ENCODE measurements around the gene TBX20. TPM values are rescaled to one million over a fixed set of nuclear protein-coding genes. Genes with fewer than 3 reads are reported as not detected.

TBX20 gene, protein sequence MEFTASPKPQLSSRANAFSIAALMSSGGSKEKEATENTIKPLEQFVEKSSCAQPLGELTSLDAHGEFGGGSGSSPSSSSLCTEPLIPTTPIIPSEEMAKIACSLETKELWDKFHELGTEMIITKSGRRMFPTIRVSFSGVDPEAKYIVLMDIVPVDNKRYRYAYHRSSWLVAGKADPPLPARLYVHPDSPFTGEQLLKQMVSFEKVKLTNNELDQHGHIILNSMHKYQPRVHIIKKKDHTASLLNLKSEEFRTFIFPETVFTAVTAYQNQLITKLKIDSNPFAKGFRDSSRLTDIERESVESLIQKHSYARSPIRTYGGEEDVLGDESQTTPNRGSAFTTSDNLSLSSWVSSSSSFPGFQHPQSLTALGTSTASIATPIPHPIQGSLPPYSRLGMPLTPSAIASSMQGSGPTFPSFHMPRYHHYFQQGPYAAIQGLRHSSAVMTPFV
- 2.1 and 2.5 TPM in 2 replicates for total RNA-seq (2022)
- Bru-seq, nascent RNA = percentile 51 among the genes with signal in this experiment
- percentile 45 among the genes with signal in this experiment for BruChase-seq, experiment 1, labeled RNA remaining after a 2-hour chase
- percentile 37 among the genes with signal in this experiment for BruChase-seq, experiment 2, labeled RNA remaining after a 6-hour chase
- long read RNA-seq = 0 reads

GRCh38 chr7:35253710-35254495 is at the start of gene TBX20:
TBX20 (minus strand) TSS chr7:35254100; CDS start chr7:35253620, 480 bp downstream.
- H3K27me3 ChIP-seq (replicated peaks; ENCODE audit: control insufficient read depth, insufficient read depth, low read length) = 0 out of 2 replicates have a peak, but pooled peaks cover 1% of the 10 kb centered on the region
- H3K9me3 Mint-ChIP-seq (ENCODE audit: unreplicated experiment) = no peaks in the 10 kb centered on the region
- no peaks in the 10 kb centered on the region for H3K9me3 ChIP-seq
- H3K4me3 ChIP-seq (ENCODE audit: low read depth, low read length) = peak within 1 kb of the TSS; percentile 63
- no peaks in the 10 kb centered on the region for H3K4me1 ChIP-seq
- H3K27ac Mint-ChIP-seq (ENCODE audit: unreplicated experiment) = peak within 1 kb of the TSS; percentile 68
- intact Hi-C loops (cut with micrococcal nuclease; ENCODE audit: unreplicated experiment) = no loop called here
- ChIA-PET CTCF (no interaction called here), POLR2A (no interaction called here)
- H3K27me3 Mint-ChIP-seq (ENCODE audit: insufficient read depth, unreplicated experiment) = peaks cover 9% of the 10 kb centered on the region
- DNase-seq = peak; percentile 49 to 73
- no peaks in the 10 kb centered on the region for H3K36me3 Mint-ChIP-seq (ENCODE audit: insufficient read depth, unreplicated experiment)
- TF ChIP-seq, protein P1, sequence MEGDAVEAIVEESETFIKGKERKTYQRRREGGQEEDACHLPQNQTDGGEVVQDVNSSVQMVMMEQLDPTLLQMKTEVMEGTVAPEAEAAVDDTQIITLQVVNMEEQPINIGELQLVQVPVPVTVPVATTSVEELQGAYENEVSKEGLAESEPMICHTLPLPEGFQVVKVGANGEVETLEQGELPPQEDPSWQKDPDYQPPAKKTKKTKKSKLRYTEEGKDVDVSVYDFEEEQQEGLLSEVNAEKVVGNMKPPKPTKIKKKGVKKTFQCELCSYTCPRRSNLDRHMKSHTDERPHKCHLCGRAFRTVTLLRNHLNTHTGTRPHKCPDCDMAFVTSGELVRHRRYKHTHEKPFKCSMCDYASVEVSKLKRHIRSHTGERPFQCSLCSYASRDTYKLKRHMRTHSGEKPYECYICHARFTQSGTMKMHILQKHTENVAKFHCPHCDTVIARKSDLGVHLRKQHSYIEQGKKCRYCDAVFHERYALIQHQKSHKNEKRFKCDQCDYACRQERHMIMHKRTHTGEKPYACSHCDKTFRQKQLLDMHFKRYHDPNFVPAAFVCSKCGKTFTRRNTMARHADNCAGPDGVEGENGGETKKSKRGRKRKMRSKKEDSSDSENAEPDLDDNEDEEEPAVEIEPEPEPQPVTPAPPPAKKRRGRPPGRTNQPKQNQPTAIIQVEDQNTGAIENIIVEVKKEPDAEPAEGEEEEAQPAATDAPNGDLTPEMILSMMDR (IDR thresholded peaks at IDR 0.05; ENCODE audit: insufficient read depth in 1 of 2, low read depth in 1 of 2, low read length in 1 of 2, severe bottlenecking in 1 of 2, unreplicated experiment in 1 of 2) = no peak
- no TSS peak for BruUV-seq (replicated peaks)
- H3K4me1 Mint-ChIP-seq (ENCODE audit: low read depth, unreplicated experiment) = no peaks in the 10 kb centered on the region
- no peaks in the 10 kb centered on the region for H3K36me3 ChIP-seq (ENCODE audit: control insufficient read depth, insufficient read depth, low read length)
- peak within 1 kb of the TSS; percentile 72 for H3K4me3 Mint-ChIP-seq (ENCODE audit: unreplicated experiment)

DNA sequence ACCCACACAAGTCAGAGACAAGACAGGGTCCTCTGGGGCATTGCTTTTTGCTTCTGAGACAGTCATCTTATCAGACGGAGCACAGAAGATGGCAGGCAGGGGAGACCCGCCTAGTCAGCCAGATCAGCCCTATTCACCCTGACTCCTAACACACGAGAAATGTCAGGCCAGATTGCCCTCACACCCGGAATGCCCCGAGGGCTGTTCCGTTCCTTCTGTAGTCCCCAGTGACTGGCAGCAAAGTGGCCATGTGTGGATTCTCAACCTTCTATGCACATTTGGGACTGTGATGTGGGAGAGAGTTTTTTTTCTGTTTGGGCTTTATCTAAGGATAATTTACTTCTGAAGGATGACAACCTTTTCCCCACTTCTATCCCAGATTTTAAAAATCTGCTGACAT is 35.5 kb upstream of the TBX20 start:
- Mint-ChIP-seq H3K36me3 (ENCODE audit: insufficient read depth, unreplicated experiment) (no peaks in the 10 kb centered on the region), H3K27me3 (ENCODE audit: insufficient read depth, unreplicated experiment) (peaks cover 11% of the 10 kb centered on the region), H3K4me1 (ENCODE audit: low read depth, unreplicated experiment) (no peaks in the 10 kb centered on the region), H3K27ac (ENCODE audit: unreplicated experiment) (no peak overlapping the region), H3K4me3 (ENCODE audit: unreplicated experiment) (no peak overlapping the region), H3K9me3 (ENCODE audit: unreplicated experiment) (no peaks in the 10 kb centered on the region)
- no peak overlapping the region for H3K4me3 ChIP-seq (ENCODE audit: low read depth, low read length)
- ChIA-PET CTCF (no interaction called here), POLR2A (no interaction called here)
- H3K9me3 ChIP-seq = no peaks in the 10 kb centered on the region
- TF ChIP-seq, protein P1 (IDR thresholded peaks at IDR 0.05; ENCODE audit: insufficient read depth in 1 of 2, low read depth in 1 of 2, low read length in 1 of 2, severe bottlenecking in 1 of 2, unreplicated experiment in 1 of 2) = no peak
- no peaks in the 10 kb centered on the region for H3K27me3 ChIP-seq (replicated peaks; ENCODE audit: control insufficient read depth, insufficient read depth, low read length)
- no peak for DNase-seq
- no peaks in the 10 kb centered on the region for H3K4me1 ChIP-seq
- no peaks in the 10 kb centered on the region for H3K36me3 ChIP-seq (ENCODE audit: control insufficient read depth, insufficient read depth, low read length)
- intact Hi-C loops (cut with micrococcal nuclease; ENCODE audit: unreplicated experiment) = no loop called here
- BruUV-seq (replicated peaks) = no TSS peak

- Histone ChIP-seq H3K4me1 (no peaks in the 10 kb centered on the region), H3K27me3 (replicated peaks; ENCODE audit: control insufficient read depth, insufficient read depth, low read length) (no peaks in the 10 kb centered on the region), H3K9me3 (no peaks in the 10 kb centered on the region), H3K4me3 (ENCODE audit: low read depth, low read length) (no peak overlapping the region), H3K36me3 (ENCODE audit: control insufficient read depth, insufficient read depth, low read length) (no peaks in the 10 kb centered on the region)
- DNase-seq = no peak
- no TSS peak for BruUV-seq (replicated peaks)
- no peak overlapping the region for H3K4me3 Mint-ChIP-seq (ENCODE audit: unreplicated experiment)
- POLR2A ChIA-PET = no interaction called here
- H3K27me3 Mint-ChIP-seq (ENCODE audit: insufficient read depth, unreplicated experiment) = peaks cover 13% of the 10 kb centered on the region
- no peaks in the 10 kb centered on the region for H3K4me1 Mint-ChIP-seq (ENCODE audit: low read depth, unreplicated experiment)
- CTCF ChIA-PET = no interaction called here
- H3K36me3 Mint-ChIP-seq (ENCODE audit: insufficient read depth, unreplicated experiment) = no peaks in the 10 kb centered on the region
- intact Hi-C loops (cut with micrococcal nuclease; ENCODE audit: unreplicated experiment) = no loop called here
- H3K9me3 Mint-ChIP-seq (ENCODE audit: unreplicated experiment) = no peaks in the 10 kb centered on the region
- H3K27ac Mint-ChIP-seq (ENCODE audit: unreplicated experiment) = no peak overlapping the region
- TF ChIP-seq, protein P1 (IDR thresholded peaks at IDR 0.05; ENCODE audit: insufficient read depth in 1 of 2, low read depth in 1 of 2, low read length in 1 of 2, severe bottlenecking in 1 of 2, unreplicated experiment in 1 of 2) = no peak
Observed at GRCh38 chr7:35286986-35287385, 33.1 kb upstream of the TBX20 start.
